Calu3 (cell line): ENCODE data around the gene RLBP1. TPM values are rescaled to one million over a fixed set of nuclear protein-coding genes. Genes with fewer than 3 reads are reported as not detected.

Experiments used
- BruUV-seq: library from RNA; stranded (reverse); fragments of 400-500 nt; replicated peaks from 2 replicates; lab custom pipeline; 2021; lab: Mats Ljungman, UMichigan
- CTCF ChIA-PET: fragments of 300-600 bp; sonication (Branson Sonifier 250); formaldehyde crosslinking; loops from one replicate; lab custom pipeline; 2022; ENCODE audit warnings: antibody characterized with exemption; lab: Charles Lee
- DNase-seq: peaks from one replicate; pipeline ENCODE4 v3.0.0; 2022
- H3K27ac Mint-ChIP-seq: one replicate; pipeline ENCODE4 v1.8.0; 2022; ENCODE audit warnings: mixed read lengths; ENCODE audit not compliant: unreplicated experiment
- H3K27me3 Mint-ChIP-seq: one replicate; pipeline ENCODE4 v1.8.0; 2022; ENCODE audit warnings: mixed read lengths; ENCODE audit not compliant: unreplicated experiment
- H3K36me3 Mint-ChIP-seq: one replicate; pipeline ENCODE4 v1.8.0; 2022; ENCODE audit warnings: mild to moderate bottlenecking, moderate library complexity, mixed read lengths; ENCODE audit not compliant: insufficient read depth, unreplicated experiment
- H3K4me1 Mint-ChIP-seq: one replicate; pipeline ENCODE4 v1.8.0; 2022; ENCODE audit warnings: mild to moderate bottlenecking, low read depth, mixed read lengths; ENCODE audit not compliant: unreplicated experiment
- H3K4me3 Mint-ChIP-seq: one replicate; pipeline ENCODE4 v1.8.0; 2022; ENCODE audit warnings: mild to moderate bottlenecking, low read depth, moderate library complexity, mixed read lengths; ENCODE audit not compliant: unreplicated experiment
- H3K9me3 Mint-ChIP-seq: one replicate; pipeline ENCODE4 v1.8.0; 2022; ENCODE audit warnings: low read depth, mixed read lengths; ENCODE audit not compliant: unreplicated experiment
- CTCF ChIP-seq: fragments of 200-600 bp; IDR thresholded peaks from one replicate; pipeline ENCODE4 v1.8.0; 2022; ENCODE audit warnings: antibody characterized with exemption; ENCODE audit not compliant: unreplicated experiment
- intact Hi-C: fragments of 100-400 bp; cut with micrococcal nuclease; formaldehyde crosslinking; loops from one replicate; pipeline ENCODE4 v1.10.0; 2022; ENCODE audit not compliant: unreplicated experiment
- total RNA-seq: library from RNA; stranded (reverse); gene quantifications from 2 replicates; pipeline ENCODE4 v1.2.3, GENCODE V29; 2022

Gene RLBP1
- total RNA-seq, 1 experiment from 2014 or later = not detected

- no TSS peak for BruUV-seq
- Mint-ChIP-seq H3K27ac (peak overlapping the region; percentile 18), H3K4me3 (no peak overlapping the region), H3K27me3 (no peaks in the 10 kb centered on the region), H3K4me1 (peaks cover 23% of the 10 kb centered on the region), H3K9me3 (no peaks in the 10 kb centered on the region), H3K36me3 (peaks cover 62% of the 10 kb centered on the region)
- TF ChIP-seq CTCF = no peak
- CTCF ChIA-PET = interaction anchor here (1.2 kb wide), 1 partner anchor 10 kb away, joined by 3 read pairs; no protein-coding TSS in a partner anchor
- peak; percentile 45 for DNase-seq
- intact Hi-C loops = no loop called here
These were observed 24.4 kb downstream of the RLBP1 start for GRCh38 chr15:89196994-89197393.

DNA sequence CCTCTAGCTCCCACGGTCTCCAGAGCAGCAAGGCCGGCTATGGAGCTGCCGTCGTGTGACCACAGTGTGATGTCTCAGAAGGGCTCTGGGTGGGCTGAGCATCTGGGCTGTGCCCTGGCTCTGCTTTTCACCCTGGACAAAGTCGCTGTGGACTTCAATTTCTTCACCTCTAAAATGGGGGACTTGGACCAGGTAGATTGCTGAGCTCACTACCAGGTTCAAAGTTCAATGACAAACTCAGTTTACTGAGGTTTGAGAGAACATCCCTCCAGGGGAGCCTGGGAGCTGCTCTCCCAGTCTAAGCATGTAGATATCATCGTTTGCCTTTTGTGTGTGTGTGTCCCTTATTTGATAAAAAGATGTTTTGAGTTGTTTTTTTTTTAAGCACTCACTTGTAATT, 25.1 kb downstream of the RLBP1 start:
- TF ChIP-seq CTCF = no peak
- H3K27me3 Mint-ChIP-seq = no peaks in the 10 kb centered on the region
- intact Hi-C loops = no loop called here
- no TSS peak for BruUV-seq
- CTCF ChIA-PET = interaction anchor here (1.2 kb wide), 1 partner anchor 11 kb away, joined by 4 read pairs; no protein-coding TSS in a partner anchor
- H3K36me3 Mint-ChIP-seq = peaks cover 64% of the 10 kb centered on the region
- H3K4me3 Mint-ChIP-seq = no peak overlapping the region
- no peaks in the 10 kb centered on the region for H3K9me3 Mint-ChIP-seq
- peaks cover 23% of the 10 kb centered on the region for H3K4me1 Mint-ChIP-seq
- H3K27ac Mint-ChIP-seq = no peak overlapping the region
- DNase-seq = no peak

GRCh38 chr15:89195836-89196235, 25.5 kb downstream of the RLBP1 start:
- Mint-ChIP-seq H3K27ac (no peak overlapping the region), H3K27me3 (no peaks in the 10 kb centered on the region), H3K4me3 (no peak overlapping the region), H3K4me1 (peaks cover 23% of the 10 kb centered on the region), H3K36me3 (peaks cover 65% of the 10 kb centered on the region), H3K9me3 (no peaks in the 10 kb centered on the region)
- TF ChIP-seq CTCF = no peak
- BruUV-seq = no TSS peak
- intact Hi-C loops = no loop called here
- CTCF ChIA-PET = interaction anchor here (1.2 kb wide), 1 partner anchor 11 kb away, joined by 4 read pairs; no protein-coding TSS in a partner anchor
- no peak for DNase-seq

DNA sequence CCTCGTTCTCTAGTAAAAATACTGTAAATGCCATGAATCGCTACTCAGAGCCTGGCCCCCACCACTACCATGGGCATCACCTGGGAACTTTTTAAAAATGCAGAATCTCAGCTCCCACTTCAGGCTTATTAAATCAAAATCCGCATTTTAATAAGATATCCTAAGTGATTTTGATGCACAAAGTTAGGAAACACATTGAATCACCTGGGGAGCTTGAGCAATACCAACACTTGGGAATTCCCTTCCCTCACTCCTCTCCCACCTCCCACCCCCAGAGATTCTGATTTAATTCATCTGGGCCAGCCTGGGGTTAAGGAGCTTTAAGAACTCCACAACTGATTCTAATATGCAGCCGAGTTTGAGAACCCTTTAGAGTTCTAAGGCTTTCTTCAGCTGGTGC, 26.8 kb downstream of the RLBP1 start:
- Mint-ChIP-seq H3K4me1 (peaks cover 23% of the 10 kb centered on the region), H3K36me3 (peaks cover 56% of the 10 kb centered on the region), H3K9me3 (no peaks in the 10 kb centered on the region), H3K4me3 (no peak overlapping the region), H3K27ac (no peak overlapping the region), H3K27me3 (no peaks in the 10 kb centered on the region)
- intact Hi-C loops = no loop called here
- CTCF ChIA-PET = no interaction called here
- TF ChIP-seq CTCF = no peak
- no TSS peak for BruUV-seq
- no peak for DNase-seq
